Parathyroid adenoma (tissue), 2 donors: ENCODE data around the gene MVB12B.
"Not testable (repeated sequence)": the region's sequence is repeated elsewhere in the genome, so short reads cannot be mapped to it uniquely, and the experiment has no call there.

Source experiments
- H2AFZ ChIP-seq: fragments of 300-600 bp; sonication (generic); one replicate; pipeline ENCODE4 v1.7.0; 2017; ENCODE audit warnings: antibody characterized with exemption, mild to moderate bottlenecking
- H3K27ac ChIP-seq: fragments of 300-600 bp; sonication (generic); one replicate; pipeline ENCODE4 v1.7.0; 2017
- H3K27me3 ChIP-seq: fragments of 300-600 bp; sonication (generic); one replicate; pipeline ENCODE4 v1.7.0; 2017; ENCODE audit warnings: low read length; ENCODE audit not compliant: control insufficient read depth, insufficient read depth
- H3K36me3 ChIP-seq: fragments of 300-600 bp; sonication (generic); one replicate; pipeline ENCODE4 v1.7.0; 2017; ENCODE audit warnings: low read length; ENCODE audit not compliant: control insufficient read depth, insufficient read depth
- H3K4me1 ChIP-seq: fragments of 300-600 bp; sonication (generic); one replicate; pipeline ENCODE4 v1.7.0; 2017; ENCODE audit warnings: control low read depth
- H3K4me2 ChIP-seq: fragments of 300-600 bp; sonication (generic); one replicate; pipeline ENCODE4 v1.7.0; 2017; ENCODE audit warnings: low read length
- H3K4me3 ChIP-seq: fragments of 300-600 bp; sonication (generic); one replicate; pipeline ENCODE4 v1.7.0; 2017; ENCODE audit warnings: low read depth, low read length
- H3K79me2 ChIP-seq: fragments of 300-600 bp; sonication (generic); one replicate; pipeline ENCODE4 v1.7.0; 2017; ENCODE audit warnings: control low read depth
- H3K9ac ChIP-seq: fragments of 300-600 bp; sonication (generic); one replicate; pipeline ENCODE4 v1.7.0; 2017; ENCODE audit warnings: mild to moderate bottlenecking
- H3K9me3 ChIP-seq: fragments of 300-600 bp; sonication (generic); one replicate; pipeline ENCODE4 v1.7.0; 2017; ENCODE audit warnings: low read length; ENCODE audit not compliant: control insufficient read depth
- CTCF ChIP-seq: fragments of 300-600 bp; sonication (generic); IDR thresholded peaks from one replicate; pipeline ENCODE4 v1.7.0; 2017; ENCODE audit warnings: antibody characterized with exemption, mild to moderate bottlenecking
- donor health status: primary hyperparathyroidism.

Gene MVB12B

DNA sequence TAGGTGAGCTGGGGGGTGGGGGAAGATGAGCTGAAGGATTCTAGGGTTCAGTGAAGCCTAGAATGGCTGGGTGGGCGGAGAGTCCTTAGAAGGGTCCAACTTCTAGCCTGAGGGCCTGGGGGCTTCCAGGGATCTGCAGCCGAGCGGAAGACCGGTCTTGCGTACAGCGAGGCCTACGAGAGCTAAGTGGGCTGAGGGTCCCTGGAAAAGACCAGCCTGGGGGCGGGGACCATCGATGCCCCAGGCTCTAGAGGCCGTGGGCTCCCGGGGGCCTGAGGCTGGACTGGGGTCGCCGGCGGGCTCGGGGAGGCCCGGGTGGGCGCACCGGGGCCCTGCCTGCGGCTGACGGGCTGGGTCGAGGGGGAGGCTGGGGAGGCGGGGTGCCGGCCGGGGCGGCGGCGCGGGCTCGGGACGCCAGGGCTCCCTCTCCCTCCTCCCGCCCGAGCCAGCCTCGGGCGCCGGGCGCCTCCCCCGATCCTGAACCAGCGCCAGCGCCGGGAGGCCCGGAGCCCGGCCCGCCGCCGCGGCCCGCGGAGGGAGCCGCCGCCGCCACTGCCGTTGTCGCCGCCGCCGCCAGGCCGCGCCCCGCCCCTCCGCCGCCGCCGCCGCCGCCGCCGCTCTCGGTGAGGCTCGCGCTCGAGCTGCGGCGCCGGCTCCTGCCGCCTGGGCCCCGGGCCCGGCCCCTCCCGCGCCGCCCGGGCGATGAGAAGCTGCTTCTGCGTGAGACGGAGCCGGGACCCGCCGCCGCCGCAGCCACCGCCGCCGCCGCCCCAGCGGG lies at the start of gene MVB12B:
MVB12B (plus strand) TSS at position 602 of the 778 bp plus-strand sequence; CDS start at position 703, 101 bp downstream.
- Histone ChIP-seq H2AFZ (peak within 1 kb of the TSS; percentile 95), H3K79me2 (no peaks in the 10 kb centered on the region), H3K9ac (no peak within 1 kb of the TSS), H3K4me1 (no peaks in the 10 kb centered on the region), H3K27ac (peak within 1 kb of the TSS; percentile 32), H3K36me3 (no peaks in the 10 kb centered on the region), H3K4me2 (peak within 1 kb of the TSS; percentile 84), H3K27me3 (no peaks in the 10 kb centered on the region), H3K4me3 (peak within 1 kb of the TSS; percentile 61), H3K9me3 (no peaks in the 10 kb centered on the region)
- no peak for TF ChIP-seq CTCF

DNA sequence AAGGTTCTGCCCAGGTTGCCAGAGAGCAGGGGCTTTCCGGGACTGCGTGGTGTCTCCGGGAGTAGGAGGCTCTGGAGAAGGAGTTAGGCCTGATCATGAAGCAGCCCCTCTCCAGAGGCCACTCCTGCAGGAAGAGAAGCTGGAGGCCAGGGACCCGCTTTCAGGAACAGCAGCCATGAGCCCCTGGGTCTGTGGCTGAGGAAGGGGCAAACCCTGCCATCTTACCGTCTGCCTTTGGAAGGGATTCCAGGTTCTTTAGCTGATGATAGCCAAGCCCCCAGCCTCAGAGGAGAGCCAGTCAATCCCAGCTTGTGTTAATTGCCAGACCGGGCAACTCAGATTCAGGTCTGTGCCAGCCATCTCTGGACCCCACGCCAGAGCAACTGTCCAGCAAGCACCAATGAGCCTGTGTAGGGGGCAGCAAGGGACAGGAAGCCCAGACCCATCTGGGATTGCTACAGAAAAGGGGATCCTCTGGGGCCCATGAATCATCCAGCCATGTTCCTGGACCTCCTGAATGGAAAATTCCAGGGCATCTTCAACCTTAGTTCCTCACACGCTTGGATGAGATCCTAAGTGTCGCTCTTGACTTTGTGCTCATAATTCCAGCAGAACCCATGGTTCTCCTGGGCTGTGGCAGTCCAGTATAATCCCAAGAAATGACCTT lies 42.7 kb upstream of the MVB12B start:
- H3K4me1 ChIP-seq = no peaks in the 10 kb centered on the region
- no peak overlapping the region for H3K9ac ChIP-seq
- H3K4me3 ChIP-seq = no peak overlapping the region
- no peaks in the 10 kb centered on the region for H3K36me3 ChIP-seq
- no peak overlapping the region for H3K27ac ChIP-seq
- H3K27me3 ChIP-seq = no peaks in the 10 kb centered on the region
- no peak for TF ChIP-seq CTCF
- H3K9me3 ChIP-seq = no peaks in the 10 kb centered on the region
- H3K4me2 ChIP-seq = no peak overlapping the region
- no peak overlapping the region for H2AFZ ChIP-seq
- no peaks in the 10 kb centered on the region for H3K79me2 ChIP-seq

DNA sequence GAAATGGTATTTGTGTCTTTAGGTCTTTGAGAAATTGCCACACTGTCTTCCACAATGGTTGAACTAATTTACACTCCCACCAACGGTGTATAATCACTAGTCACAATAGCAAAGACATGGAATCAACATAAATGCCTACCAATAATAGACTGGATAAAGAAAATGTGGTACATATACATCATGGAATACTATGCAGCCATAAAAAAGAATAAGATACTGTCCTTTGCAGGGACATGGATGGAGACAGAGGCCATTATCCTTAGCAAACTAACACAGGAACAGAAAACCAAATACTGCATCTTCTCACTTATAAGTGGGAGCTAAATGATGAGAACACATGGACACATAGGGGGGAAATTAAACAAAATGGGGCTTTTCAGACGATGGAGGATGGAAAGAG lies 41.0 kb upstream of the MVB12B start:
- H3K27ac ChIP-seq, H3K27me3 ChIP-seq, H3K4me1 ChIP-seq, H3K36me3 ChIP-seq, H3K79me2 ChIP-seq, H3K9me3 ChIP-seq, H3K9ac ChIP-seq, H3K4me2 ChIP-seq, H3K4me3 ChIP-seq, H2AFZ ChIP-seq: not testable (repeated sequence)

DNA sequence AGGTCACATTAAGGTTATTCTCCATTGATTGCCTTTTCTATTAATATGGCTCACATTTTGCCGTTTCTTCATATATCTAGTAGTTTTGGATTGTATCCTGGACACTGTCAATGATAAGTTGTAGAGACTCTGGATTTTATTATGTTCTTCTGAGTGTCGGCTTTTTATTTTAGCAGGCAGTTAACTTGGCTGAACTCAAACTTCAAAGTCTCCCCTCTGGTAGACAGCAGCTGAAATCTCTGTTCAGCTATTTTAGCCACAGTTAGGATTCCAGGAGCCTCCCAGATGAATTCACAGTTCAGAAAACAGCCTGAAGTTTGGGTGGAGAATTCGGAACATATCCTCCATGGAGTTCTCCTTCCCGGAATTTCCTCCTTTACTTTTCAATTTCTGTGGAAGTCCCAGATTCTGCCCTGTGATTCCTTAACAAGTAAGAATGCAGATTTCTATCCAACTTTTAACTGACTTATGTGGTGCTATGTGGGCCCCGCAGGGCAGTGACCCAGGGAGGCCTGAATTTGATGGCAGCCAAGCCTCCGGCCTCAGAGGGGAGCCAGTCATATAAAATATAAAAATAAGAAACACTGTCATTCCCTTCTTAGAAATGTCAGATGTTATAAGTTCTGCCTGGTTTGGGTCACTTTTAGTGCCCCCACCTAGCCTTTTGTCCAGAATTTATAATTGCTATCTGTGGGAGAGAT lies 39.3 kb upstream of the MVB12B start:
- Histone ChIP-seq H3K27ac (no peak overlapping the region), H3K27me3 (no peaks in the 10 kb centered on the region), H3K79me2 (no peaks in the 10 kb centered on the region), H3K4me1 (no peaks in the 10 kb centered on the region), H3K4me3 (no peak overlapping the region), H3K36me3 (no peaks in the 10 kb centered on the region), H3K9ac (no peak overlapping the region), H3K9me3 (no peaks in the 10 kb centered on the region), H2AFZ (no peak overlapping the region), H3K4me2 (no peak overlapping the region)
- TF ChIP-seq CTCF = no peak

DNA sequence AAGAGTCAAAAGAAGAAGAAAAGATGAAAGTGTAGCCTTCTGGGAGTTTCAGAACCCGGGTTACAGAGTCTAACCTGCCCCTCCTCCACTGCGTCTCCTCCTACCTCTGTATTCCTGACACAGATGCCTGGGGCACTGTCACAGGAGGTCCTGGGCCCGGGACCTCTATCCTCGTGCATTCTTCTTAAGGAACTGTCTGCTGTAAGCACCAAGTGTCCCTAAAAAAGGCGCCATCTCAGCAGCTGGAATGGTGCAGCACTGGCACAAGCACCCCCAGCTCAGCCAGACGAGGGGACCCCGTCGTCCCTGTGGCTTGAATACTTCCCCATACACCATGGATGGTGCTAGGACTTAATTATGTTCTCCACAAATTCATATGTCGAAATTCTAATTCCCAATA lies 35.8 kb upstream of the MVB12B start:
- H3K4me3 ChIP-seq = no peak overlapping the region
- H3K4me1 ChIP-seq = no peaks in the 10 kb centered on the region
- no peaks in the 10 kb centered on the region for H3K9me3 ChIP-seq
- no peak overlapping the region for H3K4me2 ChIP-seq
- no peaks in the 10 kb centered on the region for H3K36me3 ChIP-seq
- TF ChIP-seq CTCF = no peak
- H2AFZ ChIP-seq = no peak overlapping the region
- no peaks in the 10 kb centered on the region for H3K79me2 ChIP-seq
- H3K9ac ChIP-seq = no peak overlapping the region
- no peak overlapping the region for H3K27ac ChIP-seq
- no peaks in the 10 kb centered on the region for H3K27me3 ChIP-seq
